SK-N-SH treated with all-trans-retinoic acid at 6 μM for 48 hours (cell line): Measurements from ENCODE around the gene UVSSA.

Experiments used
- ATAC-seq: fragments of 200-7000 bp; cut with Tn5 transposase; 3 replicates; pipeline ENCODE4 v1.9.1; 2020; ENCODE audit warnings: mild to moderate bottlenecking, moderate library complexity
- ARNTL ChIP-seq: fragments of 450-650 bp; formaldehyde crosslinking; IDR thresholded peaks from 2 replicates; pipeline ENCODE4 v1.5.0; 2020; ENCODE audit warnings: low read depth, mild to moderate bottlenecking, moderate library complexity, borderline replicate concordance
- BACH2 ChIP-seq: fragments of 250-450 bp; sonication (Bioruptor Pico); IDR thresholded peaks from 2 replicates; pipeline ENCODE4 v1.9.0; 2021; ENCODE audit warnings: mild to moderate bottlenecking, borderline replicate concordance
- CREB5 ChIP-seq: fragments of 250-450 bp; sonication (Bioruptor Pico); IDR thresholded peaks from 2 replicates; pipeline ENCODE4 v1.5.1; 2020; ENCODE audit warnings: low read depth, mild to moderate bottlenecking, moderate library complexity
- ESRRG ChIP-seq: fragments of 250-450 bp; sonication (Bioruptor Pico); IDR thresholded peaks from 2 replicates; pipeline ENCODE4 v1.6.1; 2021; ENCODE audit warnings: mild to moderate bottlenecking
- GLIS3 ChIP-seq: fragments of 250-450 bp; sonication (Bioruptor Pico); IDR thresholded peaks from 2 replicates; pipeline ENCODE4 v1.5.0; 2020; ENCODE audit warnings: mild to moderate bottlenecking, moderate library complexity
- OSR1 ChIP-seq: fragments of 250-450 bp; sonication (Bioruptor Pico); IDR thresholded peaks from 2 replicates; pipeline ENCODE4 v1.8.0; 2022; ENCODE audit warnings: moderate library complexity, mild to moderate bottlenecking, inconsistent platforms
- PATZ1 ChIP-seq: fragments of 250-450 bp; sonication (Bioruptor Pico); IDR thresholded peaks from 2 replicates; pipeline ENCODE4 v1.8.0; 2020; ENCODE audit warnings: mild to moderate bottlenecking, moderate library complexity, borderline replicate concordance
- POU6F1 ChIP-seq: fragments of 250-450 bp; sonication (Bioruptor Pico); IDR thresholded peaks from 2 replicates; pipeline ENCODE4 v1.8.0; 2021; ENCODE audit warnings: low read depth, mild to moderate bottlenecking, moderate library complexity, borderline replicate concordance
- PPARA ChIP-seq: fragments of 250-450 bp; sonication (Bioruptor Pico); IDR thresholded peaks from 2 replicates; pipeline ENCODE4 v1.5.0; 2020; ENCODE audit warnings: mild to moderate bottlenecking, borderline replicate concordance
- RARB ChIP-seq: fragments of 250-450 bp; sonication (Bioruptor Pico); IDR thresholded peaks from 2 replicates; pipeline ENCODE4 v1.8.0; 2021; ENCODE audit warnings: mild to moderate bottlenecking, moderate library complexity
- SNAI2 ChIP-seq: fragments of 250-450 bp; sonication (Bioruptor Pico); IDR thresholded peaks from 2 replicates; pipeline ENCODE4 v1.5.0; 2020; ENCODE audit warnings: mild to moderate bottlenecking, moderate library complexity
- TCF4 ChIP-seq: fragments of 250-450 bp; sonication (Bioruptor Pico); IDR thresholded peaks from 2 replicates; pipeline ENCODE4 v1.8.0; 2021; ENCODE audit warnings: mild to moderate bottlenecking, moderate library complexity, borderline replicate concordance
- TOX ChIP-seq: fragments of 250-450 bp; sonication (Bioruptor Pico); IDR thresholded peaks from 2 replicates; pipeline ENCODE4 v1.8.0; 2021; ENCODE audit warnings: mild to moderate bottlenecking, moderate library complexity, borderline replicate concordance
- TSHZ2 ChIP-seq: fragments of 250-450 bp; sonication (Bioruptor Pico); IDR thresholded peaks from 2 replicates; pipeline ENCODE4 v1.5.0; 2020; ENCODE audit warnings: mild to moderate bottlenecking, moderate library complexity
- ZC3H10 ChIP-seq: fragments of 250-450 bp; sonication (Bioruptor Pico); IDR thresholded peaks from 2 replicates; pipeline ENCODE4 v1.5.1; 2021; ENCODE audit warnings: mild to moderate bottlenecking, moderate library complexity
- ZFP3 ChIP-seq: fragments of 250-450 bp; sonication (Bioruptor Pico); IDR thresholded peaks from 2 replicates; pipeline ENCODE4 v1.5.0; 2020; ENCODE audit warnings: mild to moderate bottlenecking, moderate library complexity
- ZFP30 ChIP-seq: fragments of 450-650 bp; formaldehyde crosslinking; IDR thresholded peaks from 2 replicates; pipeline ENCODE4 v1.5.0; 2022; ENCODE audit warnings: mild to moderate bottlenecking, moderate library complexity
- ZNF565 ChIP-seq: fragments of 450-650 bp; formaldehyde crosslinking; conservative IDR thresholded peaks from 2 replicates; pipeline ENCODE4 v1.5.0; 2020; ENCODE audit warnings: low read depth, mild to moderate bottlenecking, moderate library complexity
- ZNF70 ChIP-seq: fragments of 450-650 bp; formaldehyde crosslinking; IDR thresholded peaks from 2 replicates; pipeline ENCODE4 v1.5.0; 2020; ENCODE audit warnings: mild to moderate bottlenecking, moderate library complexity
- ZNF8 ChIP-seq: fragments of 450-650 bp; formaldehyde crosslinking; IDR thresholded peaks from 2 replicates; pipeline ENCODE4 v1.5.0; 2020; ENCODE audit warnings: mild to moderate bottlenecking, moderate library complexity

The UVSSA gene

GRCh38 chr4:1406394-1406980 lies 59.5 kb downstream of the UVSSA start, which contains the start of gene NKX1-1:
NKX1-1 (minus strand) TSS chr4:1406442; CDS start chr4:1406442, 0 bp downstream.
- no peak for ATAC-seq
- TF ChIP-seq TCF4 (no peak), ZFP30 (no peak), PATZ1 (CRISPR knock-in tag) (no peak), CREB5 (CRISPR knock-in tag) (no peak), ZNF70 (no peak), SNAI2 (CRISPR knock-in tag) (no peak)

- TF ChIP-seq TCF4 = no peak
- ATAC-seq = no peak
Observed at GRCh38 chr4:1406981-1407656, 60.1 kb downstream of the UVSSA start.

- no peak for ATAC-seq
- no peak for TF ChIP-seq ZNF70
- TF ChIP-seq ZNF565 (CRISPR knock-in tag) = no peak
- no peak for TF ChIP-seq GLIS3 (CRISPR knock-in tag)
- no peak for TF ChIP-seq ZFP30
- no peak for TF ChIP-seq TOX
- TF ChIP-seq OSR1 (CRISPR knock-in tag) = no peak
- TF ChIP-seq TSHZ2 (CRISPR knock-in tag) = no peak
- TF ChIP-seq ESRRG (CRISPR knock-in tag) = no peak
- TF ChIP-seq ZFP3 (CRISPR knock-in tag) = no peak
- TF ChIP-seq ARNTL = no peak
- no peak for TF ChIP-seq POU6F1 (CRISPR knock-in tag)
- no peak for TF ChIP-seq ZC3H10 (CRISPR knock-in tag)
- no peak for TF ChIP-seq BACH2 (CRISPR knock-in tag)
- TF ChIP-seq TCF4 = no peak
- TF ChIP-seq ZNF8 (CRISPR knock-in tag) = no peak
- no peak for TF ChIP-seq PATZ1 (CRISPR knock-in tag)
- TF ChIP-seq PPARA (CRISPR knock-in tag) = no peak
- no peak for TF ChIP-seq RARB (CRISPR knock-in tag)
Observed at GRCh38 chr4:1407657-1408333, 60.8 kb downstream of the UVSSA start.
